Osteocyte (in vitro differentiated cells): ENCODE measurements around the gene GCA. TPM values are rescaled to one million over a fixed set of nuclear protein-coding genes. Genes with fewer than 3 reads are reported as not detected.

ENCODE experiments used
- DNase-seq: peaks from one replicate; pipeline ENCODE4 v3.0.0; 2021; ENCODE audit warnings: mixed read lengths; ENCODE audit not compliant: unreplicated experiment; ENCODE audit errors: extremely low spot score
- H3K27ac Mint-ChIP-seq: one replicate; pipeline ENCODE4 v1.8.0; 2021; ENCODE audit warnings: mild to moderate bottlenecking, mixed read lengths; ENCODE audit not compliant: unreplicated experiment
- H3K27me3 Mint-ChIP-seq: one replicate; pipeline ENCODE4 v1.8.0; 2021; ENCODE audit warnings: mixed read lengths; ENCODE audit not compliant: unreplicated experiment
- H3K36me3 Mint-ChIP-seq: one replicate; pipeline ENCODE4 v1.8.0; 2021; ENCODE audit warnings: mixed read lengths; ENCODE audit not compliant: unreplicated experiment
- H3K4me1 Mint-ChIP-seq: one replicate; pipeline ENCODE4 v1.8.0; 2021; ENCODE audit warnings: mixed read lengths; ENCODE audit not compliant: unreplicated experiment
- H3K4me3 Mint-ChIP-seq: one replicate; pipeline ENCODE4 v1.8.0; 2021; ENCODE audit warnings: mild to moderate bottlenecking, moderate library complexity, mixed read lengths; ENCODE audit not compliant: unreplicated experiment
- H3K9me3 Mint-ChIP-seq: one replicate; pipeline ENCODE4 v1.8.0; 2021; ENCODE audit warnings: mixed read lengths; ENCODE audit not compliant: unreplicated experiment
- long read RNA-seq: library from polyadenylated mRNA; unstranded; transcript quantifications from one replicate; pipeline ENCODE4 v2.0.0, GENCODE V29; 2021
- total RNA-seq: library from RNA; stranded (reverse); gene quantifications from 2 replicates; pipeline ENCODE4 v1.2.1, GENCODE V29; 2021
- TF ChIP-seq, protein P1 (sequence below): fragments of 200-600 bp; sonication (generic); IDR thresholded peaks from 2 replicates; pipeline ENCODE4 v1.5.0; 2021; ENCODE audit warnings: antibody characterized with exemption, mild to moderate bottlenecking, moderate library complexity

GCA gene, protein sequence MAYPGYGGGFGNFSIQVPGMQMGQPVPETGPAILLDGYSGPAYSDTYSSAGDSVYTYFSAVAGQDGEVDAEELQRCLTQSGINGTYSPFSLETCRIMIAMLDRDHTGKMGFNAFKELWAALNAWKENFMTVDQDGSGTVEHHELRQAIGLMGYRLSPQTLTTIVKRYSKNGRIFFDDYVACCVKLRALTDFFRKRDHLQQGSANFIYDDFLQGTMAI
- total RNA-seq: 3.9 and 4.0 TPM in 2 replicates
- long read RNA-seq, transcript GCA-204 (8 exons, 1,992 nt): major isoform, 20 of 25 reads
- long read RNA-seq, partial matches to known transcripts: 0 of 25 reads
- long read RNA-seq, other reads (novel, unspliced or antisense): 3 of 25 reads

DNA sequence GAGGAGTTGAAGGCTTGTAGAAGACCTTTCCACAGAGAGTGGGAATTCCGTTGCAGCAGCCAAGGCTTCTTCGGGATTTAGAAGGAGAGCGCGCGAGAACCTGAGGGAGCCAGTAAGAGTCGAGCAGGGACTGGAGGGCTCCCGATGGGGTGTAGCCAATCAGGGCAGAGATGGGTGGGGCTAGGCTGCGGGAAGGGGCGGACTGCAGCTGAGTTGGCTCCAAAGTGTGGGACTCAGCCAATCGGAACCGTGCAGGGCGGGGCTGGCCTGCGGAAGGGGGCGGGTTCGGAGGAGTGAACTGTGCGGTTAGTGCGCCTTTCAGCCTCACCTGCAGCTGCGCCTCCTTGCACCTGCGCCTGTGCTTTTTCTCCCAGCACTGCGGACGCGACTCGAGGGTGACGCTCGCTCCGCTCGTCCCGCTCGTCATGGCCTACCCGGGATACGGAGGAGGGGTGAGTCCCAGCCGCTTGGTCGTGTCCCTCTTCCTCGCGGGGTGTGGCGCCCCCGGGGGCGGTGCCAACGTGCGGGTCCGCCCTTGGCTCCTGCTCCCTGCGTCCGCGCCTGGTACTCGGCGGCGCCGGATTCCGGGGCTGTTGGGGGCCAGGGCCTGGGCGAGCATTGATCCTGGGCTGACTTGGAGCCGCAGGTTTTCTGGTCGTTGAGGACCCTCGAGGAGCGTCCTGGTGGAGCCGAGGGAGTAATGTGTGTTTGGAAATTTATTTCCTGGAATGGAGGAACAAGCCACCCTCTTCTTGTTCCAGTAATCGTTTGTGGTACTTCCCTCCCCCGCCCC is at the start of gene GCA:
GCA (plus strand) TSS at position 309 of the 793 bp plus-strand sequence; CDS start at position 426, 117 bp downstream.
- H3K4me1 Mint-ChIP-seq: peaks cover 6% of the 10 kb centered on the region
- no peaks in the 10 kb centered on the region for H3K36me3 Mint-ChIP-seq
- H3K4me3 Mint-ChIP-seq: peak within 1 kb of the TSS; percentile 83
- DNase-seq: peak; percentile 97
- TF ChIP-seq, protein P1, sequence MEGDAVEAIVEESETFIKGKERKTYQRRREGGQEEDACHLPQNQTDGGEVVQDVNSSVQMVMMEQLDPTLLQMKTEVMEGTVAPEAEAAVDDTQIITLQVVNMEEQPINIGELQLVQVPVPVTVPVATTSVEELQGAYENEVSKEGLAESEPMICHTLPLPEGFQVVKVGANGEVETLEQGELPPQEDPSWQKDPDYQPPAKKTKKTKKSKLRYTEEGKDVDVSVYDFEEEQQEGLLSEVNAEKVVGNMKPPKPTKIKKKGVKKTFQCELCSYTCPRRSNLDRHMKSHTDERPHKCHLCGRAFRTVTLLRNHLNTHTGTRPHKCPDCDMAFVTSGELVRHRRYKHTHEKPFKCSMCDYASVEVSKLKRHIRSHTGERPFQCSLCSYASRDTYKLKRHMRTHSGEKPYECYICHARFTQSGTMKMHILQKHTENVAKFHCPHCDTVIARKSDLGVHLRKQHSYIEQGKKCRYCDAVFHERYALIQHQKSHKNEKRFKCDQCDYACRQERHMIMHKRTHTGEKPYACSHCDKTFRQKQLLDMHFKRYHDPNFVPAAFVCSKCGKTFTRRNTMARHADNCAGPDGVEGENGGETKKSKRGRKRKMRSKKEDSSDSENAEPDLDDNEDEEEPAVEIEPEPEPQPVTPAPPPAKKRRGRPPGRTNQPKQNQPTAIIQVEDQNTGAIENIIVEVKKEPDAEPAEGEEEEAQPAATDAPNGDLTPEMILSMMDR: no peak
- peak within 1 kb of the TSS; percentile 43 for H3K27ac Mint-ChIP-seq
- H3K9me3 Mint-ChIP-seq: no peaks in the 10 kb centered on the region
- H3K27me3 Mint-ChIP-seq: peaks cover 22% of the 10 kb centered on the region

DNA sequence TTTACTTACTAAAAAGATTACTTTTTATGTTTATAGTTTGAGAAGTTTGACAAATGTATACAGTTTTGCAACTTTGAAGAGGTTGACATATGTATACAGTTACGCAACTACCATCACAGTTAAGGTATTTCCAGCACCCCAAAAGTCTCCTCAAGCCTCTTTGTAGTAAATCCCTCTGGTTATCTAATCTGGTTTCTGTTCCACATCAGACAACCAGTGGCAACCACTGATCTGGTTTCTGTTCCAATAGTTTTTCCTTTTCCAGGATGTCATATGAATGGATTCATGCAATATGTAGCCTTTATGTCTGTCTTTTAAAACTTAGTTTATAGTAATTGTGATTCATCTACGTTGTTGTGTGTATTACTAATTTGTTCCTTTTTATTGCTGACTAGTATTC is 48.9 kb upstream of the GCA start:
- Mint-ChIP-seq H3K27me3 (no peaks in the 10 kb centered on the region), H3K9me3 (no peaks in the 10 kb centered on the region), H3K4me1 (peaks cover 12% of the 10 kb centered on the region), H3K4me3 (no peak overlapping the region), H3K27ac (no peak overlapping the region), H3K36me3 (peaks cover 3% of the 10 kb centered on the region)
- no peak for DNase-seq
- TF ChIP-seq, protein P1: no peak

DNA sequence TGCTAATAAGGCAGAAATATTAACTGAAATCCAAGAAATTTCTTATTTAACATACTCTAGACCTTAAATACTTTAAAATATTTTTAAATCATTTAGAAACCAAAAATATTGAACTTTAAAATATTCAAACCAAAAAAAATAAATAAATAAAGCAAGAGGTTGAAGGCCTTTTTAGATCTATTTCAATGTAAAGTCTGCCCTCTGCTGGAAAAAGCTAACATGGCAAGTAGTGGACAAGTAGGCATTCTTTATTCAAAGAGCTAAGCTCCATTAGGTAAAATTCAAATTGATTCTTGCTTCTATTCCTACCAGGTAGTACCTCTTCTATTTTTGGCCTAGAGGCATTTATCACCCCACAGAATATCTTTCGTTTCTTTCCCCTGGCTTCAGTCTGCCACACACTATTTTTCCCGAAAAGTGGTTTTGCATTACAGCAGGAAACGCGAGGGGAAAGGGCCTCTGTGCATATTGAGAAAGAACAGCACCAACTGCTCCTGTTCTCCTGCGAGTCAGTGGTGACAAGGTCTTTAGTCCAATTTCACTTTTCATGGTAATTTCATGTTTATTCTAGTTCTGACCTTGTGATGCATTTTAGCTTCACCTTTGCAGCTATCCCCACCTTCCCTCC is 45.9 kb upstream of the GCA start:
- Mint-ChIP-seq H3K36me3 (no peaks in the 10 kb centered on the region), H3K27me3 (no peaks in the 10 kb centered on the region), H3K4me1 (no peaks in the 10 kb centered on the region), H3K9me3 (no peaks in the 10 kb centered on the region), H3K4me3 (no peak overlapping the region), H3K27ac (no peak overlapping the region)
- TF ChIP-seq, protein P1: peak; percentile 84
- no peak for DNase-seq

DNA sequence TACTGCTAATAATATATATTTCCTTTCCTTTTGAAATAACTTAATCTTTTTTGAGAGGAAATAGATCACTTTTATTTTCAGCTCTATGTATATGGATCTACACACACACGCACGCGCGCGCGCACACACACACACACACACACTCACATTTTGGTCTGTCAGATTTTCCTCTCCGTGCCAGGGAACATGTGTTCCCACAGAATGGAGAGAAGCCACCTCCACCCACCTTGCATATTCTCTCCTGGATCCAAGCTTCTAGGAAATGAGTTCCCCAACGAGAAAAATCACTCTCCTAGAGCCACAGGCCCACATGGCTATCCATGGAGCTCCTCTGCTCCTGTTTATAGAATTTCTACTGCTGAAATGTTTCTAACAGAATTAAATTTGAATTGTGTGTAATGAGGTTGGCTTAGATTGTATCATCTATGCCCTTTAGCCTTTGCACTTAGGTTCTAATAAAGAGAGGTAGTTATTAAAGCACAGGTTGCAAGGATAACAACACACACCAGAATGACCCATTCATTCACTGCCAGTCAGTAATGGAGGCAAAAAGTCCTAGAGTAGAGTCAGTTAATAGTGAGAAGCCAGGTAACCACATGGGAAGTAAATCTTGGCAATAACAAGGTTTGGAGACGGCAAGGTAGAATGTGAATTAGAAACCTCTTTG is 45.1 kb upstream of the GCA start:
- TF ChIP-seq, protein P1: no peak
- DNase-seq: no peak
- no peaks in the 10 kb centered on the region for H3K27me3 Mint-ChIP-seq
- H3K9me3 Mint-ChIP-seq: no peaks in the 10 kb centered on the region
- no peaks in the 10 kb centered on the region for H3K36me3 Mint-ChIP-seq
- H3K4me3 Mint-ChIP-seq: no peak overlapping the region
- no peak overlapping the region for H3K27ac Mint-ChIP-seq
- H3K4me1 Mint-ChIP-seq: no peaks in the 10 kb centered on the region
